Middle frontal gyrus (tissue), 1 donor: ENCODE data around the gene RNASE3.
"Not testable (repeated sequence)": the region's sequence is repeated elsewhere in the genome, so short reads cannot be mapped to it uniquely, and the experiment has no call there.

ENCODE experiments used
- DNase-seq: peaks from one replicate; pipeline ENCODE4 v3.0.0-alpha.2; 2015; ENCODE audit warnings: low spot score; ENCODE audit errors: extremely low spot score

RNASE3 gene

DNA sequence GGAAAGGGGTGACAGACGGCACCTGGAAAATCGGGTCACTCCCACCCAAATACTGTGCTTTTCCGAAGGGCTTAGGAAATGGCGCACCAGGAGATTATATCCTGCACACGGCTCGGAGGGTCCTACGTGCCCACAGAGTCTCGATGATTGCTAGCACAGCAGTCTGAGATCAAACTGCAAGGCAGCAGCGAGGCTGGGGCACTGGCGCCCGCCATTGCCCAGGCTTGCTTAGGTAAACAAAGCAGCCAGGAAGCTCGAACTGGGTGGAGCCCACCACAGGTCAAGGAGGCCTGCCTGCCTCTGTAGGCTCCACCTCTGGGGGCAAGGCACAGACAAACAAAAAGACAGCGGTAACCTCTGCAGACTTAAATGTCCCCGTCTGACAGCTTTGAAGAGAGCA is 19.6 kb downstream of the RNASE3 start:
- DNase-seq: not testable (repeated sequence)

DNA sequence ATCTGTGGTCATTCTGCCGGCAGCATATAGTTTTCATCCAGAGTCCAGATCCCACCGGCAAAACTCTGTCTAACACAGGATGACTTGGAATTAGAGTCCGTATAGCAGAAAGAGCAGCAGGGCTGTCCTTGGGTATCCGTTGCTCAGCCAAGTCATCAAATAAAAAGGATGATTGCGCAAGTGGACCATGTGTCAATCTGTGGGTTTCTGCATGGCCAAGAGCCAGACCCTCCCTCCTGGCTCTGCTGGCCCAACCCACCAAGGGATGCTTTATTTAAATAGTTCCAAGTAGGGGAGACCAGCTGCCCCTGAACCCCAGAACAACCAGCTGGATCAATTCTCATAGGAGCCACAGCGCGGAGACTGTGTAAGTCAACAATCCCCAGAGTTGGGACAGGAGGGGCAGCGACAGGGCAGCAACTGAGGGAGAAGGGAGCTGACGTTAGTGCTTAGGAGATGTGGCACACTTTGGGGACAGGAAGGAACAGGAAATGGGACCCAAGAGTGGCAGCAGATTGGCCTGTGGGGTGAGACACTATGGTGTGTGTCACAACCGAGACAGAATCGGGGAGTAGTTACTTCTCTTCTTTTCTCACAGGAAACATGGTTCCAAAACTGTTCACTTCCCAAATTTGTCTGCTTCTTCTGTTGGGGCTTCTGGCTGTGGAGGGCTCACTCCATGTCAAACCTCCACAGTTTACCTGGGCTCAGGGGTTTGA is 28.0 kb downstream of the RNASE3 start:
- DNase-seq: not testable (repeated sequence)

DNA sequence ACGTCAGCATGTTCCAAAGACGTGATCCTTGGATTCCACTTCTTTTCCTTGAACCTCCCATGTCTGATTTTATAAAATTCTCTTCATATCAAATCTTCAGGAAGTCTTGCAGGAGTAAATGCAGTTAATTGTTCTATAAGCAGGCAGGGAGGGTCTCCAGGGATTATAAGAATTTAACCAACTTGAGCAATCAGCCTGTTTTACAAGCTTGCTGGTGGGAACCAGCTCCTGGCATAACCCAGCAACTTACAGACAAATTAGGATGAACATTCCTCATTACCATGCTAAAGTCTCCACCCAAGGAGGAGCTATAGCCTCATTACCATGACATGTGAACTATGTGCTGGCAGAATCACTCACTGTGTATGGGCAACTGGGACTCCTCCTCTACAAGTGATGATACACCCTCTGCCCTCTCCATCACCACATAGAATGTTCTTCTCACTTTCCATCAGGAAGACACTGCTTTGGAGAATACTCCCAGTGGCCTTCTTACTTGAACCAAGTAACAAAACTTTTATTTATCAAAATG is 32.6 kb downstream of the RNASE3 start:
- DNase-seq: not testable (repeated sequence)

DNA sequence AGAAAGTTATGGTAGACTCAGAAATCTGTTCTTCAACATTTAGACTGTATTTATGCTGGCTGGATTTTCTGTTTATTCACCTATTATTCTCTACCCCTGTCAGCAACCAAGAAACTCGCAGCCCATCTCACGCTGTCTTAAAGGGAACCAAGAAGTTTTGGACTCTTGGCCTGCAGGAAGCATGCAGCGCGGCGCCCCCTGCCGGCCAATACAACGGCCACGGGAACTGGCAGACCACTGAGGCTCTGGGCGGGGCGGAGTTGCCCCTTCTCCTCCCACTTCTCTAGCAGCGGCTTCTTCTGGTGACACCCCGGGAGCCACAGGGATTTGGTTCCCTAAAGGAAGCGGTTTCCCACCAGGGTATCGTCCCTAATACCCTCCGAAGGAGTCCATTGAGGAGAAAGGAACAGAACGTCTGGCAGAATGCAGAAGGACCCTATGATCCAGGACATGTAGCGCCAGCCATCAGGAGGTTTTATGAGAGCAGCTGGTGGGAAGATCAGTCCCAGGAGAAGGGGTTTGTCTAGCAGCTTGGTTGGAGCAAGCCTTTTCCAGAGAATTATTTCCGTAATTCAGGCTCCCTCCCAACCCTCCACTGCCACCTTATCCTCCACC is 43.1 kb downstream of the RNASE3 start:
- DNase-seq: no peak

DNA sequence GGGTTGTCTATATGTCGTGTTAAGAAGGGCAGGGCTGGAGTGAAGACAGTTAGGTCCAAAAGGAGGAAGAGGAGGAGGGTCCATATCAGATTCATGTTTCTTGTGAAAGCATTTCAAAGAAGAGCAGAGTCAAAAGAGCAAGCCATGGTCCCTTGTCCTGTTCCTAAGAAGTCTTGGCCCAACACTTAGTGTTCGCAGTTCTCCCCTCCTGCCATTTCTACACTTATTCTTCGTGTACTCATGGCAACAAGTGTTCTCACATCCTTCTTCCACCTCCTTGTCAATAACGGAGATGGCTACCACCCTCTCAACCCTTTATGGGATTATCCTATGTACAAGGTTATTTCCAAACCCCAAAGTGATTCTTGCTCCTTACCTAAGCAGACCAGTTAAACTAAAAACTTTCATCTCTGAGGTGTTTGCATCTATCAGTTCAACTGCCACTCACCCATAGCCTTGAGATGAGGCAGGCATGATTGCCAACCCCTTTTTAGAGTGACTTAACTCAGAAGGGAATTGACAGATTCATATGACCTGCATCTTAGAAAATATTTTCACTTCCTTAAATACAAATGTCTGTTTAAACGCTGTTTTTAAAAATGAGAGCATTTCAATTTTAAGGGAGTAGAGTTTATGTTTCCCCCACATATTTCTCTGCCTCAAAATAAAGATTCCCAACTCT is 44.3 kb downstream of the RNASE3 start:
- DNase-seq: no peak
